ENCODE results near the gene EYA4.

The EYA4 gene

GRCh38 chr6:133353061-133353460 lies 111.9 kb downstream of the EYA4 start:
- Histone ChIP-seq H3K4me2 (ENCODE audit: low read depth, low read length) (no peak overlapping the region), H3F3A (ENCODE audit: insufficient read depth, low read length) (no peaks in the 10 kb centered on the region), H4K20me1 (ENCODE audit: insufficient read depth, low read length) (no peaks in the 10 kb centered on the region)

GRCh38 chr6:133355922-133356321 lies 114.8 kb downstream of the EYA4 start:
- H3K36me3 ChIP-seq (replicated peaks; ENCODE audit: insufficient read depth, low read length) = no peaks in the 10 kb centered on the region
- H3K9me2 ChIP-seq (replicated peaks; ENCODE audit: insufficient read depth, low read length) = no peaks in the 10 kb centered on the region
- no peaks in the 10 kb centered on the region for H4K20me1 ChIP-seq (ENCODE audit: insufficient read depth, low read length)
- H2AFZ ChIP-seq (ENCODE audit: low read length) = no peak overlapping the region
- no peak for DNase-seq
- H3K4me1 ChIP-seq (ENCODE audit: low read length) = no peaks in the 10 kb centered on the region
- H3K27me3 ChIP-seq (replicated peaks; ENCODE audit: insufficient read depth, low read length) = no peaks in the 10 kb centered on the region
- no peaks in the 10 kb centered on the region for H3K79me2 ChIP-seq (ENCODE audit: low read length)
- no peak overlapping the region for H3K4me3 ChIP-seq (ENCODE audit: low read length)
- no peak overlapping the region for H3K9ac ChIP-seq (ENCODE audit: low read length)
- no peak overlapping the region for H3K27ac ChIP-seq (ENCODE audit: low read length)
- H3K9me3 ChIP-seq (replicated peaks; ENCODE audit: insufficient read depth, low read length) = no peaks in the 10 kb centered on the region
- TF ChIP-seq EZH2phosphoT487 (IDR thresholded peaks at IDR 0.05; ENCODE audit: low read length) = no peak
- TF ChIP-seq EZH2 (optimal IDR thresholded peaks at IDR 0.05; ENCODE audit: low read depth, low read length) = no peak
- no peak for TF ChIP-seq CTCF (IDR thresholded peaks at IDR 0.05; ENCODE audit: low read length)
- H3F3A ChIP-seq (ENCODE audit: insufficient read depth, low read length) = no peaks in the 10 kb centered on the region
- no peak overlapping the region for H3K4me2 ChIP-seq (ENCODE audit: low read depth, low read length)

More at GRCh38 chr6:133353061-133353460, 111.9 kb downstream of the EYA4 start:
- no peak overlapping the region for H3K4me3 ChIP-seq (ENCODE audit: low read length)
- H2AFZ ChIP-seq (ENCODE audit: low read length) = no peak overlapping the region
- no peaks in the 10 kb centered on the region for H3K4me1 ChIP-seq (ENCODE audit: low read length)
- TF ChIP-seq CTCF (IDR thresholded peaks at IDR 0.05; ENCODE audit: low read length) (no peak), EZH2phosphoT487 (IDR thresholded peaks at IDR 0.05; ENCODE audit: low read length) (no peak), EZH2 (optimal IDR thresholded peaks at IDR 0.05; ENCODE audit: low read depth, low read length) (no peak)
- no peaks in the 10 kb centered on the region for H3K36me3 ChIP-seq (replicated peaks; ENCODE audit: insufficient read depth, low read length)
- no peak for DNase-seq
- H3K27me3 ChIP-seq (replicated peaks; ENCODE audit: insufficient read depth, low read length) = no peaks in the 10 kb centered on the region
- no peak overlapping the region for H3K27ac ChIP-seq (ENCODE audit: low read length)
- H3K9me2 ChIP-seq (replicated peaks; ENCODE audit: insufficient read depth, low read length) = no peaks in the 10 kb centered on the region
- H3K79me2 ChIP-seq (ENCODE audit: low read length) = no peaks in the 10 kb centered on the region
- no peaks in the 10 kb centered on the region for H3K9me3 ChIP-seq (replicated peaks; ENCODE audit: insufficient read depth, low read length)
- no peak overlapping the region for H3K9ac ChIP-seq (ENCODE audit: low read length)

- Histone ChIP-seq H3K4me1 (ENCODE audit: low read length) (no peaks in the 10 kb centered on the region), H3K79me2 (ENCODE audit: low read length) (no peaks in the 10 kb centered on the region), H3F3A (ENCODE audit: insufficient read depth, low read length) (no peaks in the 10 kb centered on the region), H3K27me3 (replicated peaks; ENCODE audit: insufficient read depth, low read length) (no peaks in the 10 kb centered on the region), H3K9me3 (replicated peaks; ENCODE audit: insufficient read depth, low read length) (no peaks in the 10 kb centered on the region), H3K36me3 (replicated peaks; ENCODE audit: insufficient read depth, low read length) (no peaks in the 10 kb centered on the region), H2AFZ (ENCODE audit: low read length) (no peak overlapping the region), H3K27ac (ENCODE audit: low read length) (no peak overlapping the region), H3K9ac (ENCODE audit: low read length) (no peak overlapping the region), H3K4me3 (ENCODE audit: low read length) (no peak overlapping the region), H4K20me1 (ENCODE audit: insufficient read depth, low read length) (no peaks in the 10 kb centered on the region), H3K4me2 (ENCODE audit: low read depth, low read length) (no peak overlapping the region), H3K9me2 (replicated peaks; ENCODE audit: insufficient read depth, low read length) (no peaks in the 10 kb centered on the region)
- no peak for DNase-seq
- TF ChIP-seq CTCF (IDR thresholded peaks at IDR 0.05; ENCODE audit: low read length) (no peak), EZH2phosphoT487 (IDR thresholded peaks at IDR 0.05; ENCODE audit: low read length) (no peak), EZH2 (optimal IDR thresholded peaks at IDR 0.05; ENCODE audit: low read depth, low read length) (no peak)
Measured at GRCh38 chr6:133358574-133359150, 117.5 kb downstream of the EYA4 start.

Measured in MM.1S (cell line).